GM23338 (cell line): Measurements from ENCODE around the gene ABCA7.

Source experiments
- CREB1 ChIP-seq: fragments of 250-450 bp; sonication (Bioruptor Pico); IDR thresholded peaks from 2 replicates; pipeline ENCODE4 v1.5.0; 2020; ENCODE audit warnings: low read depth, mild to moderate bottlenecking, moderate library complexity
- EZH2 ChIP-seq: fragments of 200-600 bp; sonication (generic); IDR thresholded peaks from one replicate; pipeline ENCODE4 v1.8.0; 2017; ENCODE audit warnings: antibody characterized with exemption, mild to moderate bottlenecking, low read depth; ENCODE audit not compliant: unreplicated experiment
- EZH2phosphoT487 ChIP-seq: fragments of 200-600 bp; sonication (generic); IDR thresholded peaks from one replicate; pipeline ENCODE4 v1.8.1; 2018; ENCODE audit warnings: antibody characterized with exemption; ENCODE audit not compliant: unreplicated experiment
- JUNB ChIP-seq: IDR thresholded peaks from one replicate; pipeline ENCODE4 v1.6.1; 2016; ENCODE audit warnings: antibody characterized with exemption; ENCODE audit not compliant: unreplicated experiment
- NANOG ChIP-seq: IDR thresholded peaks from 2 replicates; pipeline ENCODE4 v1.6.1; 2016; ENCODE audit warnings: antibody characterized with exemption, borderline replicate concordance
- POLR2AphosphoS5 ChIP-seq: IDR thresholded peaks from 2 replicates; pipeline ENCODE4 v1.6.1; 2016; ENCODE audit warnings: antibody characterized with exemption, low read depth
- ZNF114 ChIP-seq: fragments of 250-450 bp; sonication (Bioruptor Pico); IDR thresholded peaks from 2 replicates; pipeline ENCODE4 v1.5.0; 2020; ENCODE audit warnings: mild to moderate bottlenecking, moderate library complexity
- ZNF331 ChIP-seq: fragments of 250-450 bp; sonication (Bioruptor Pico); IDR thresholded peaks from 2 replicates; pipeline ENCODE4 v1.5.0; 2020; ENCODE audit warnings: low read depth, mild to moderate bottlenecking, moderate library complexity
- ZNF462 ChIP-seq: fragments of 250-450 bp; sonication (Bioruptor Pico); IDR thresholded peaks from 2 replicates; pipeline ENCODE4 v1.5.0; 2020; ENCODE audit warnings: mild to moderate bottlenecking, moderate library complexity
- TF ChIP-seq, protein P1 (sequence below), 2 experiments: fragments of 200-600 bp in 1 of 2; sonication (generic) in 1 of 2; conservative IDR thresholded peaks; 2 replicates each; pipeline versions ENCODE4 v1.5.1 to v1.6.1; 2016 to 2017; ENCODE audit warnings: antibody characterized with exemption in 2 of 2, low read depth in 2 of 2, mild to moderate bottlenecking in 2 of 2, moderate library complexity in 1 of 2
- TF ChIP-seq, protein P2 (sequence below): IDR thresholded peaks from one replicate; pipeline ENCODE4 v1.6.1; 2018; ENCODE audit warnings: antibody characterized with exemption; ENCODE audit not compliant: unreplicated experiment

DNA sequence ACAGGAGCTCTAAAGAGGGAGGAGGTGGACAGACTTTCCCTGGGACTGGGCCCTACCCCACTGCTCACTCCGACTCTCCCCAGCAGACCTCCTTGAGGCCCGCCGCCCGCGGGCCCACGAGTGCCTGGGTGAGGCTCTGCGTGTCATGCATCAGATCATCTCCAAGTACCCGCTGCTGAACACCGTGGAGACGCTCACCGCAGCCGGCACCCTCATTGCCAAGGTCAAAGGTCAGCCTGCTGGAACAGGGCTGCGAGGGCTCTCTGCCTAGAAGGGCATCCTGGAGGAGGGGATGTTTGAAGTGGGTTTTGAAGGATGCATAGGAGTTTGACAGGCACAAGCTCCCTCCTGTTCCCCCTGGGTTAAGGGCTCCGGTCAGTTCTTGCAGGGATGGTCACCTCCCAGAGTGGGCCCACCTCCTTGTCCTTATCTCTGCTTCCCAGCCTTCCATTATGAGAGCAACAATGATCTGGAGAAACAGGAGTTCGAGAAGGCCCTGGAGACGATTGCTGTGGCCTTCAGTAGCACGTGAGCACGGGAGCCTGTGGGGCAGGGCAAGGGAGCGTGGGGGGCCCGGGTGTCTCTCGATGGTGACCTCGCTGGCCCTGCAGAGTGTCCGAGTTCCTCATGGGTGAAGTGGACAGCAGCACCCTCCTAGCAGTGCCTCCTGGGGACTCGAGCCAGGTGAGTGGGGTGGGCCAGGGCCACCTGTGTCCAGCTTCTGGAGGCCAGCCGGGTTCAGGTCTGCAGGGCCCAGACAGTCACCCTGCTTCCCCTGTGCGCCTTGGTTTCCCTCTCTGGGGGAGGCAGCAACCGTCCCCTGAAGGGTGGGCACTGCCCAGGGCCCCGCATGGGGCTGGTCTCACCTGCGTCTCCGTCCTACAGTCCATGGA lies 33.4 kb downstream of the ABCA7 start:
- TF ChIP-seq POLR2AphosphoS5 (no peak), ZNF114 (CRISPR knock-in tag) (no peak), EZH2 (no peak), CREB1 (CRISPR knock-in tag) (no peak), EZH2phosphoT487 (no peak), JUNB (no peak), NANOG (no peak), ZNF462 (CRISPR knock-in tag) (no peak), ZNF331 (no peak)
- TF ChIP-seq, protein P1, sequence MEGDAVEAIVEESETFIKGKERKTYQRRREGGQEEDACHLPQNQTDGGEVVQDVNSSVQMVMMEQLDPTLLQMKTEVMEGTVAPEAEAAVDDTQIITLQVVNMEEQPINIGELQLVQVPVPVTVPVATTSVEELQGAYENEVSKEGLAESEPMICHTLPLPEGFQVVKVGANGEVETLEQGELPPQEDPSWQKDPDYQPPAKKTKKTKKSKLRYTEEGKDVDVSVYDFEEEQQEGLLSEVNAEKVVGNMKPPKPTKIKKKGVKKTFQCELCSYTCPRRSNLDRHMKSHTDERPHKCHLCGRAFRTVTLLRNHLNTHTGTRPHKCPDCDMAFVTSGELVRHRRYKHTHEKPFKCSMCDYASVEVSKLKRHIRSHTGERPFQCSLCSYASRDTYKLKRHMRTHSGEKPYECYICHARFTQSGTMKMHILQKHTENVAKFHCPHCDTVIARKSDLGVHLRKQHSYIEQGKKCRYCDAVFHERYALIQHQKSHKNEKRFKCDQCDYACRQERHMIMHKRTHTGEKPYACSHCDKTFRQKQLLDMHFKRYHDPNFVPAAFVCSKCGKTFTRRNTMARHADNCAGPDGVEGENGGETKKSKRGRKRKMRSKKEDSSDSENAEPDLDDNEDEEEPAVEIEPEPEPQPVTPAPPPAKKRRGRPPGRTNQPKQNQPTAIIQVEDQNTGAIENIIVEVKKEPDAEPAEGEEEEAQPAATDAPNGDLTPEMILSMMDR (conservative IDR thresholded peaks at IDR 0.05; ENCODE audit: low read depth in 2 of 2), result no peak
- TF ChIP-seq, protein P2, sequence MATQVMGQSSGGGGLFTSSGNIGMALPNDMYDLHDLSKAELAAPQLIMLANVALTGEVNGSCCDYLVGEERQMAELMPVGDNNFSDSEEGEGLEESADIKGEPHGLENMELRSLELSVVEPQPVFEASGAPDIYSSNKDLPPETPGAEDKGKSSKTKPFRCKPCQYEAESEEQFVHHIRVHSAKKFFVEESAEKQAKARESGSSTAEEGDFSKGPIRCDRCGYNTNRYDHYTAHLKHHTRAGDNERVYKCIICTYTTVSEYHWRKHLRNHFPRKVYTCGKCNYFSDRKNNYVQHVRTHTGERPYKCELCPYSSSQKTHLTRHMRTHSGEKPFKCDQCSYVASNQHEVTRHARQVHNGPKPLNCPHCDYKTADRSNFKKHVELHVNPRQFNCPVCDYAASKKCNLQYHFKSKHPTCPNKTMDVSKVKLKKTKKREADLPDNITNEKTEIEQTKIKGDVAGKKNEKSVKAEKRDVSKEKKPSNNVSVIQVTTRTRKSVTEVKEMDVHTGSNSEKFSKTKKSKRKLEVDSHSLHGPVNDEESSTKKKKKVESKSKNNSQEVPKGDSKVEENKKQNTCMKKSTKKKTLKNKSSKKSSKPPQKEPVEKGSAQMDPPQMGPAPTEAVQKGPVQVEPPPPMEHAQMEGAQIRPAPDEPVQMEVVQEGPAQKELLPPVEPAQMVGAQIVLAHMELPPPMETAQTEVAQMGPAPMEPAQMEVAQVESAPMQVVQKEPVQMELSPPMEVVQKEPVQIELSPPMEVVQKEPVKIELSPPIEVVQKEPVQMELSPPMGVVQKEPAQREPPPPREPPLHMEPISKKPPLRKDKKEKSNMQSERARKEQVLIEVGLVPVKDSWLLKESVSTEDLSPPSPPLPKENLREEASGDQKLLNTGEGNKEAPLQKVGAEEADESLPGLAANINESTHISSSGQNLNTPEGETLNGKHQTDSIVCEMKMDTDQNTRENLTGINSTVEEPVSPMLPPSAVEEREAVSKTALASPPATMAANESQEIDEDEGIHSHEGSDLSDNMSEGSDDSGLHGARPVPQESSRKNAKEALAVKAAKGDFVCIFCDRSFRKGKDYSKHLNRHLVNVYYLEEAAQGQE, result no peak
